Activated CD4-positive, alpha-beta T cell treated with anti-CD3 and anti-CD28 coated beads for 36 hours (primary cell): Measurements from ENCODE around the gene CEP112. TPM values are rescaled to one million over a fixed set of nuclear protein-coding genes. Genes with fewer than 3 reads are reported as not detected.

Experiments used
- ATAC-seq: fragments of 200-7000 bp; cut with Tn5 transposase; one replicate; pipeline ENCODE4 v1.10.0; 2021; ENCODE audit warnings: mild to moderate bottlenecking, moderate library complexity
- CTCF ChIA-PET: fragments of 350-600 bp; sonication (Branson Sonifier 250); formaldehyde crosslinking; loops from one replicate; lab custom pipeline; 2021; ENCODE audit warnings: antibody characterized with exemption; lab: Charles Lee
- POLR2A ChIA-PET: fragments of 350-600 bp; sonication (Branson Sonifier 250); formaldehyde crosslinking; loops from one replicate; lab custom pipeline; 2021; ENCODE audit warnings: antibody characterized with exemption, inconsistent platforms; lab: Charles Lee
- DNase-seq: peaks from one replicate; pipeline ENCODE4 v3.0.0-alpha.2; 2020
- H3K27ac Mint-ChIP-seq: one replicate; pipeline ENCODE4 v1.8.0; 2021; ENCODE audit warnings: mixed read lengths
- H3K27me3 Mint-ChIP-seq: one replicate; pipeline ENCODE4 v1.8.0; 2021; ENCODE audit warnings: mixed read lengths
- H3K36me3 Mint-ChIP-seq: one replicate; pipeline ENCODE4 v1.8.0; 2021; ENCODE audit warnings: low read depth, mixed read lengths
- H3K4me1 Mint-ChIP-seq: one replicate; pipeline ENCODE4 v1.8.0; 2021; ENCODE audit warnings: mixed read lengths
- H3K4me3 Mint-ChIP-seq: one replicate; pipeline ENCODE4 v1.8.0; 2021; ENCODE audit warnings: mild to moderate bottlenecking, moderate library complexity, mixed read lengths
- H3K9me3 Mint-ChIP-seq: one replicate; pipeline ENCODE4 v1.8.0; 2021; ENCODE audit warnings: low read depth, mixed read lengths
- intact Hi-C, 2 experiments: fragments of 100-400 bp; cut with DNase I in 1 of 2; cut with micrococcal nuclease in 1 of 2; formaldehyde crosslinking; loops; one replicate each; pipeline versions ENCODE4 v1.14.2 to v1.15.1; 2022 to 2024; cut with DNase I, micrococcal nuclease
- total RNA-seq, 2 experiments: library from RNA; stranded (reverse); gene quantifications; one replicate each; pipeline ENCODE4 v1.2.3, GENCODE V29; 2021

The CEP112 gene
- total RNA-seq, 2 experiments from 2014 or later, result 2.2 to 2.8 TPM

DNA sequence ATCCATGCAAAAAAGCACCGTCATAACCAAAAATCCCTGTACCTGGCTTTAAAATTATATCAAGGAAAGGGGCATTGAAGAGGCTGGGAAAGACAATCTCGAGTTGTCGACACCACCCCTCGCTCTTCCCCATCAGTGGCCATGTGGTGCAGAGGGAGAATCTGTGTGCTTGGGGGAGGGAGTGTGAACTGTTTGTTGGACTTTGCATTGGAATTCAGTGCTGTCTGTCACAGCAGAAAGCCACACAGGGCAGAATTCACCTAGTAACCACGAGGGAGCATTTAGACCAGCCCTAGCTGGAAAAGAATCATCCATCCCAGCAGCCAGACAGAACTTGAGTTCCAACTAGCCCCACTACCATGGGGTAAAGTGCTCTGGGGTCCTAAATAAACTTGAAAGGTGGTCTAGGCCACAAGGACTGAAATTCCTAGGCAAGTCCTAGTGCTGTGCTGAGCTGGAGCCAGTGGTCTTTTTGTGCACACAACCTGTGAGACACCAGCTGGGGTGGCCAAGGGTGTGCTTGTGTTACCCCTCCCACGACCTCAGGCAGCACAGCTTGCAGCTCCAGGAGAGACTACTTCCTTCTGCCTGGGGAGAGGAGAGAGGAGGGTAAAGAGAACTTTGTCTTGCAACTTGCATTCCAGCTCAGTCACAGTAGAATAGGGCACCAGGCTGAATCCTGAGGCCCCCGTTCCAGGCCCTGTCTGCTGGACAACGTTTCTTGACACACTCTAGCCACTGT, 11.5 kb upstream of the CEP112 start:
- POLR2A ChIA-PET, result no interaction called here
- no peaks in the 10 kb centered on the region for H3K27me3 Mint-ChIP-seq

DNA sequence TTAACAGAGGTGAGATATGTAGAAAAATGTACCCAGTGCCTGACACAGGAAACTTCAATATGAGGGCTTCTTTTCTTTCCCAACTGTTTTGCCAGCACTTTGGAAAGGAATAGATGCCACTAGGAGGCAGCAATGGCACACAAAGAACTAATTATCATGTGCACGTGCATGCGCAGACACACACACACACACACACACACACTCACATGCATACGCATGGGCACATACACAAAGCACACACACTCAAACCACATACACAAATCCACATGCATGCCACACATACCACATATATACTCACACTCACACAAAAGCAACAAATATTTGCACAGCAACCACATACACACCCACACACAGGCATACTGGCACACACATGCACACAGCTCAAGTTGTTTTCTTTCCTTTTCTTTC, 8.8 kb upstream of the CEP112 start:
- DNase-seq (peak; percentile 69), ATAC-seq (peak; percentile 74)
- no peaks in the 10 kb centered on the region for H3K27me3 Mint-ChIP-seq
- peaks cover 17% of the 10 kb centered on the region for H3K4me1 Mint-ChIP-seq
- no peaks in the 10 kb centered on the region for H3K36me3 Mint-ChIP-seq
- H3K9me3 Mint-ChIP-seq, result no peaks in the 10 kb centered on the region
- ChIA-PET POLR2A (no interaction called here), CTCF (interaction anchor here (0.6 to 3.6 kb wide), 25 partner anchors 8 to 847 kb away, joined by 3 to 26 read pairs (median 3); partner anchors contain the start of gene CEP112)
- intact Hi-C loops, result loop anchor here (1.0 to 5.0 kb wide), 9 partner anchors 52 to 706 kb away; no protein-coding TSS in a partner anchor
- H3K4me3 Mint-ChIP-seq, result no peak overlapping the region
- H3K27ac Mint-ChIP-seq, result no peak overlapping the region

More for the DNA sequence above, 11.5 kb upstream of the CEP112 start:
- ATAC-seq, result no peak
- H3K4me1 Mint-ChIP-seq, result peaks cover 17% of the 10 kb centered on the region
- no peak overlapping the region for H3K4me3 Mint-ChIP-seq
- no peaks in the 10 kb centered on the region for H3K9me3 Mint-ChIP-seq
- CTCF ChIA-PET, result interaction anchor here (1.4 to 3.6 kb wide), 5 partner anchors 9 to 727 kb away, joined by 3 to 26 read pairs (median 8); partner anchors contain the start of gene CEP112
- no peak overlapping the region for H3K27ac Mint-ChIP-seq
- intact Hi-C loops, result loop anchor here in 1 of 2 experiments (5.0 kb wide), 3 partner anchors 49 to 424 kb away; no protein-coding TSS in a partner anchor
- no peak for DNase-seq
- H3K36me3 Mint-ChIP-seq, result no peaks in the 10 kb centered on the region

DNA sequence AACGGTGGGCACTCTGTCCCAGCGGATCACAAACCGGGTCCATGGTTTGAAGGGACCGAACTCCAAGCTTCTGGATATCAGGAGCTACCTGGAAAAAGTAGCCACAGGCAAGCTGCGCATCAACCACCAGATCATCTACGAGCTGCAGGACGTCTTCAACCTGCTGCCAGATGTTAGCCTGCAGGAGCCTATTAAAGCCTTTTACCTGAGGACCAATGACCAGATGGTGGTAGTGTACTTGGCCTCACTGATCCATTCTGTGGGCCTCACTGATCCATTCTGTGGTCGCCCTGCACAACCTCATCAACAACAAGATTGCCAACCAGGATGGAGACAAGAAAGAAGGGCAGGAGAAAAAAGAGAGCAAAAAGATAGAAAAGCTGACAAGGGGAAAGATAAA, 6.3 kb upstream of the CEP112 start:
- H3K9me3 Mint-ChIP-seq, result no peaks in the 10 kb centered on the region
- H3K4me3 Mint-ChIP-seq, result no peak overlapping the region
- no peaks in the 10 kb centered on the region for H3K36me3 Mint-ChIP-seq
- intact Hi-C loops, result no loop called here
- peaks cover 17% of the 10 kb centered on the region for H3K4me1 Mint-ChIP-seq
- no peak overlapping the region for H3K27ac Mint-ChIP-seq
- no peaks in the 10 kb centered on the region for H3K27me3 Mint-ChIP-seq
- ATAC-seq, result no peak
- ChIA-PET POLR2A (no interaction called here), CTCF (interaction anchor here (0.6 to 1.2 kb wide), 3 partner anchors 262 to 715 kb away, joined by 3 to 4 read pairs (median 3); no protein-coding TSS in a partner anchor)
- DNase-seq, result no peak

DNA sequence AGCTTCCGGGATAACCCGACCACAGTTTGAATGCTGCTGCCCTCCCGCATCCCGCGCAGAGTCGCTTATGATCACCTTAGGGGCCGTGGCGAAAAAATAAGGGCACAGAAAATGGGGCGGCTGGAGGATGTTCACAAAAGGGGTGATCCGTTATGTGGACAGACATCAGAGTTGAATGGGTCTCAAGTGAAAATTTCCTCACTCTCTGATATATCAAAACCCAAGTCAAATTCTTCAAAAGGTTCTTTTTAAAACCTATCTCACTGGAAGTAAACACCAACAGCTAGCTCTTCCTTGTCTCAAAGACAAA, 400 bp upstream of the CEP112 start:
- POLR2A ChIA-PET, result no interaction called here
- Mint-ChIP-seq H3K4me3 (peak overlapping the region; percentile 77), H3K27me3 (no peaks in the 10 kb centered on the region), H3K9me3 (no peaks in the 10 kb centered on the region), H3K36me3 (peaks cover 2% of the 10 kb centered on the region), H3K27ac (peak overlapping the region; percentile 60), H3K4me1 (peaks cover 13% of the 10 kb centered on the region)
- no peak for ATAC-seq
- CTCF ChIA-PET, result interaction anchor here (1.4 to 4.1 kb wide), 2 partner anchors 9 to 22 kb away, joined by 4 to 26 read pairs; no protein-coding TSS in a partner anchor
- no peak for DNase-seq
- intact Hi-C loops, result loop anchor here in 1 of 2 experiments (1.0 kb wide), 1 partner anchor 110 kb away; the partner anchor contains the start of gene PRKCA

DNA sequence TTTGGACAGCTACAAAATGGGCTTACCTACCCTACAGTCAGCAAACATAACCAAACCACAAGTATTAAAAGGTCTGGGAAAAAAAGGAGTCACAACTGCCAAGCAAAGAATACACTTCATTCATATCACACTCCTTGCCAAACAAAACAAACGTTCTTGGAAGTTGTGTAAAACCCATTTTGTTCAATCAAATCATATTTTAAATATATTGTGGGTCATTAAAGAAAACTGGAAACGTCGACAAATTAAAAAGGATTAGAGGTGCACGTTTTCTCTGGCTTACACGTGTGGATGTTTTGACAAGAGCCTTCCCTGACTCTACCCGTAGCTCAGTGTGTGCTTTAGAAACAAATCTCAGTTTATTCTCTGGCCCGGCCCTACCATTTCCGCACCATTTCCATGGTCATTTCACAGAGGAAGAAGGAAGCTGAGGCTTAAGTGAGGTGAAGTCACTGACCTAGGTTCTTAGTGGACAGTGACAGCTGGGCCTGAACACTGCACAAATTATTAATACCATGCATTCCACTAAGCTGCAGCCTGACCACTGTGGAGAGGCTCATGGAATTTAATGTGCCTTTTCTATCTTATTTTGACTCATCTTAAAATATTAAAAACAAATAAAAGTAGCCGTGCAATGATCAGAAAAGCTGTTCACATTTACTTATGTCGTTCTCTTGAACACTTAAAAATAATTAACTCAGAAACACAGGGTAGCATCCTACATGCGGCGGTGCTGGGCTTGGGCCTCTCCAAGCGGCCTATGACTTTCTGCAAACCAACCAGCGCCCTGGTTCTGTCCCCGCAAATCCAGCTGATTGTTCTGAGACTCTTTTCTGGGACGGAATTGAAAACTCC, 968 bp downstream of the CEP112 start:
- Mint-ChIP-seq H3K9me3 (no peaks in the 10 kb centered on the region), H3K4me1 (peaks cover 13% of the 10 kb centered on the region), H3K4me3 (peak overlapping the region; percentile 77), H3K36me3 (peaks cover 2% of the 10 kb centered on the region), H3K27ac (peak overlapping the region; percentile 62), H3K27me3 (no peaks in the 10 kb centered on the region)
- ATAC-seq, result no peak
- DNase-seq, result no peak
- intact Hi-C loops, result no loop called here
- ChIA-PET POLR2A (no interaction called here), CTCF (interaction anchor here (0.6 to 4.1 kb wide), 4 partner anchors 8 to 314 kb away, joined by 3 to 26 read pairs (median 4); no protein-coding TSS in a partner anchor)

DNA sequence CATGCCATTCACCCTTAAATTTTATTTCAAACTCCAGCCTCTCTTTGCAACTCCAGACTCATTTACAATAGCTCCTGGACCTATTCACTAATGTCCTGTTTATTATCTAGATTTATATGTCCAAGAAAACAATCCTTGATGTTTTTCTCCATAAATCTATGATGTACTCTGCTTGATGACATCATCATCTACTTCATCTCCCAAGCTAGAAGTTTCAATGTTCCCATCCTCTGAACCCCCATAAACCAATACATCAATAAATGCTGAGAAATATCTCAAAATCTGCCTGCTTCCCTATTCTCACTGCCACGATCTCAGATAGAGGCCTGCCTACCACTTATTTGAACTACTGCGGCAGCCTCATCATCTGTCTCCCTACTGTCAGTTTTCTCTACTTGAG, 4.2 kb downstream of the CEP112 start:
- peaks cover 2% of the 10 kb centered on the region for H3K9me3 Mint-ChIP-seq
- no peaks in the 10 kb centered on the region for H3K27me3 Mint-ChIP-seq
- H3K4me3 Mint-ChIP-seq, result no peak overlapping the region
- no peak for DNase-seq
- no peak for ATAC-seq
- ChIA-PET CTCF (interaction anchor here (0.9 to 1.0 kb wide), 2 partner anchors 13 to 22 kb away, joined by 3 read pairs; no protein-coding TSS in a partner anchor), POLR2A (no interaction called here)
- intact Hi-C loops, result no loop called here
- H3K36me3 Mint-ChIP-seq, result peaks cover 2% of the 10 kb centered on the region
- peaks cover 13% of the 10 kb centered on the region for H3K4me1 Mint-ChIP-seq
- H3K27ac Mint-ChIP-seq, result no peak overlapping the region

DNA sequence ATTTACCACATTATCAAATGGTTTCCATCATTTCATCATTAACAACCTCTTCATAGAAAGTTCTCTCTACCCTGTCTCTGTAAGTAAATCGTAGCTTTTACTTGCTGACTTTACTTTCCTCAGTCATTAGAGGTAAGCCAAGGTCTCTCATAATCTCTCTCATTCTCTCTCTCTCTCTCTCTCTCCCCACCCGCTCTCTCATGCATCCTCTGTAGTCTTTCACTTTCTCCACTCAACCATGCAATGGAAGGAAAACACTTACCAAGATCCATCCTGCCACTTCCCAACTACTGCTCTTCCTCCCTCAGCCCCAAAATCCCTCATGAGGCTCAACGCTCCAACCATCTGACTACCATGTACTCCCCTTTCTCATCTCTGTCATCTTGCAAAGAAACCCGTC, 6.1 kb downstream of the CEP112 start:
- intact Hi-C loops, result no loop called here
- Mint-ChIP-seq H3K9me3 (peaks cover 2% of the 10 kb centered on the region), H3K4me3 (no peak overlapping the region), H3K27ac (no peak overlapping the region), H3K27me3 (no peaks in the 10 kb centered on the region), H3K36me3 (no peaks in the 10 kb centered on the region), H3K4me1 (peaks cover 1% of the 10 kb centered on the region)
- ChIA-PET POLR2A (no interaction called here), CTCF (no interaction called here)
- DNase-seq (no peak), ATAC-seq (no peak)

DNA sequence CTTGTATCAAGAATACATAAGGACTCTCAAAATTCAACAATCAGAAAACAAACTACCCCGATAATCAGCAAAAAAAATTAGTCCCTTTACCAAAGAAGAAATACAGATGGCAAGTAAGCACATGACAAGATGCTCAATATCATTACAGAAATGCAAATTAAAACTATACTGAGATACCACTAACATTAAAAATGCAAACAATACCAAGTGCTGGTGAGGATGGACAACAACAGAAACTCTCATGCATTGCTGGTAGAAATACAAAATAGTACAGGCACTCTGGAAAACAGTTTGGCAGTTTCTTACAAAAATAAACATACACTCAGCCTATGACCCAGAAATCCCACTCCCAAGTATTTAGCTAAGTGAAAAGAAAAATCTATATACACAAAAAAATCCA, 7.5 kb downstream of the CEP112 start:
- intact Hi-C loops, result no loop called here
- DNase-seq, result no peak
- ChIA-PET POLR2A (no interaction called here), CTCF (interaction anchor here (1.0 to 1.4 kb wide), 2 partner anchors 11 to 18 kb away, joined by 3 to 4 read pairs; no protein-coding TSS in a partner anchor)
- Mint-ChIP-seq H3K36me3 (no peaks in the 10 kb centered on the region), H3K4me3 (no peak overlapping the region), H3K4me1 (no peaks in the 10 kb centered on the region), H3K27ac (no peak overlapping the region), H3K27me3 (no peaks in the 10 kb centered on the region), H3K9me3 (peaks cover 2% of the 10 kb centered on the region)
- ATAC-seq, result no peak

DNA sequence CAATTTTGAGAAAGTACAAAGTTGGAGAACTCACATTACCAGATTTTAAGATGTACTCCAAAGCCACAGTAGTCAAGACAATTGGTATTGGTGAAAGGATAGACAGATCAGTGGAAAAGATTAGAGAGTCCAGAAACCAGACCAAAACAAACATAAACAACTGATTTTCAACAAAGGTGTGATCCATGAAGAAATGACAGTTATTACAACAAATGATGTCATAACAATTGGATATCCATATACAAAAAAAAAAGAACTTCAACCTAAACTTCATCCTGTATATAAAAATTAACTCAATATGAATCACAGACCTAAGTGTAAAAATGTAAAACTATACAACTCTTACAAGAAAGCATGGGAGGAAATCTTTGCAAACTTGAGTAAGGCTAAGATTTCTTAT, 8.4 kb downstream of the CEP112 start:
- intact Hi-C loops, result no loop called here
- POLR2A ChIA-PET, result no interaction called here
- H3K4me1 Mint-ChIP-seq, result no peaks in the 10 kb centered on the region
- CTCF ChIA-PET, result interaction anchor here (0.6 kb wide), 1 partner anchor 243 kb away, joined by 3 read pairs; no protein-coding TSS in a partner anchor
- H3K36me3 Mint-ChIP-seq, result no peaks in the 10 kb centered on the region
- H3K9me3 Mint-ChIP-seq, result peaks cover 2% of the 10 kb centered on the region
- no peaks in the 10 kb centered on the region for H3K27me3 Mint-ChIP-seq
- DNase-seq (no peak), ATAC-seq (no peak)
- H3K27ac Mint-ChIP-seq, result no peak overlapping the region
- H3K4me3 Mint-ChIP-seq, result no peak overlapping the region

DNA sequence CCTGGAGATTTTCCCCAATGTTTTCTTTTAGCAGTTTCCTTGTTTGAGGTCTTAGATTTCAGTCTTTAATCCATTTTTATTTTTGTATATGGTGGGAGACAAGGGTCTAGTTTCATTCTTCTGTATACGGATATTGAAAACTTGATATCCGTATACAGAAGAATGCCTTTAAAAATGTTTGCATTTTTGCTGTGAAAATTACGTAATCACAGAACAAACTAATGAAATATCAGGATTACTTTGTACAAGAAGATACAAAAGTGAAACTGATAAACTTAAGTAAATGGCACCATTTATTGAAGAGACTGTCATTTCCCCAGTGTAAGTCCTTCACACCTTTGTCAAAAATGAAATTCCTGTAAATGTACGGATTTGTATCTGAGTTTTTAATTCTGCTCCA, 13.3 kb downstream of the CEP112 start:
- Mint-ChIP-seq H3K9me3 (no peaks in the 10 kb centered on the region), H3K27ac (no peak overlapping the region), H3K27me3 (no peaks in the 10 kb centered on the region), H3K4me3 (no peak overlapping the region), H3K36me3 (no peaks in the 10 kb centered on the region), H3K4me1 (no peaks in the 10 kb centered on the region)
- no peak for ATAC-seq
- ChIA-PET POLR2A (no interaction called here), CTCF (no interaction called here)
- intact Hi-C loops, result no loop called here
- DNase-seq, result no peak

DNA sequence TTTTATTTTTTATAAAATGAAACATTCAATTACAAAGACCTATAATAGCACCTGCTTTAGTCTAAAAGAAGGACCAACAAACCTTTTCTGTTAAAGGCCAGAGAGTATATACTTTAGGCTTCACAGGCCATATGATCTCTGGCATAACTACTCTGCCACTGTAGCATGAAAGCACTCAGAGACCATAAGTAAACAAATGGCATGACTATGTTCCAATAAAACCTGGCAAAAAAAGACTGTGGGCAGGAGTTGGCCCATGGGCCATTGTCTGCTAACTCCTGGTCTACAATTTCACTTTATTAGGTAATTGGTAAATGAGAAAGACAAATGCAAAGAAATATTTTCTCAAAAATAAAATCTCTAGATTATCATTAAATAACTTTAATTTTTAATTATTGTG, 14.9 kb downstream of the CEP112 start:
- no peak overlapping the region for H3K27ac Mint-ChIP-seq
- no peaks in the 10 kb centered on the region for H3K4me1 Mint-ChIP-seq
- ATAC-seq, result no peak
- no peak for DNase-seq
- H3K27me3 Mint-ChIP-seq, result no peaks in the 10 kb centered on the region
- POLR2A ChIA-PET, result no interaction called here
- no peaks in the 10 kb centered on the region for H3K9me3 Mint-ChIP-seq
- intact Hi-C loops, result no loop called here
- H3K4me3 Mint-ChIP-seq, result no peak overlapping the region
- H3K36me3 Mint-ChIP-seq, result no peaks in the 10 kb centered on the region
- CTCF ChIA-PET, result interaction anchor here (0.6 to 1.4 kb wide), 2 partner anchors 11 kb away, joined by 3 to 4 read pairs; no protein-coding TSS in a partner anchor
